ENCODE results near the gene ABL1.

- TF ChIP-seq TAF1 (CRISPR knock-in tag; IDR thresholded peaks at IDR 0.05) (no peak), CREBL2 (CRISPR knock-in tag; IDR thresholded peaks at IDR 0.05; ENCODE audit: borderline replicate concordance) (no peak), CSRNP2 (CRISPR knock-in tag; conservative IDR thresholded peaks at IDR 0.05; ENCODE audit: low read depth) (no peak), ZIK1 (CRISPR knock-in tag; IDR thresholded peaks at IDR 0.05; ENCODE audit: borderline replicate concordance, low read depth) (no peak), ZNF639 (CRISPR knock-in tag; conservative IDR thresholded peaks at IDR 0.05) (no peak), POLR2AphosphoS5 (IDR thresholded peaks at IDR 0.05; ENCODE audit: low read depth, low read length) (no peak), ZNF577 (CRISPR knock-in tag; IDR thresholded peaks at IDR 0.05; ENCODE audit: borderline replicate concordance, low read depth) (no peak), CHD2 (IDR thresholded peaks at IDR 0.05; ENCODE audit: low read depth, low read length) (no peak), BATF2 (CRISPR knock-in tag; IDR thresholded peaks at IDR 0.05) (no peak), DPF2 (CRISPR knock-in tag; IDR thresholded peaks at IDR 0.05; ENCODE audit: borderline replicate concordance, low read depth) (no peak), ZFP41 (CRISPR knock-in tag; IDR thresholded peaks at IDR 0.05; ENCODE audit: borderline replicate concordance) (no peak)
- TF ChIP-seq, protein P1, sequence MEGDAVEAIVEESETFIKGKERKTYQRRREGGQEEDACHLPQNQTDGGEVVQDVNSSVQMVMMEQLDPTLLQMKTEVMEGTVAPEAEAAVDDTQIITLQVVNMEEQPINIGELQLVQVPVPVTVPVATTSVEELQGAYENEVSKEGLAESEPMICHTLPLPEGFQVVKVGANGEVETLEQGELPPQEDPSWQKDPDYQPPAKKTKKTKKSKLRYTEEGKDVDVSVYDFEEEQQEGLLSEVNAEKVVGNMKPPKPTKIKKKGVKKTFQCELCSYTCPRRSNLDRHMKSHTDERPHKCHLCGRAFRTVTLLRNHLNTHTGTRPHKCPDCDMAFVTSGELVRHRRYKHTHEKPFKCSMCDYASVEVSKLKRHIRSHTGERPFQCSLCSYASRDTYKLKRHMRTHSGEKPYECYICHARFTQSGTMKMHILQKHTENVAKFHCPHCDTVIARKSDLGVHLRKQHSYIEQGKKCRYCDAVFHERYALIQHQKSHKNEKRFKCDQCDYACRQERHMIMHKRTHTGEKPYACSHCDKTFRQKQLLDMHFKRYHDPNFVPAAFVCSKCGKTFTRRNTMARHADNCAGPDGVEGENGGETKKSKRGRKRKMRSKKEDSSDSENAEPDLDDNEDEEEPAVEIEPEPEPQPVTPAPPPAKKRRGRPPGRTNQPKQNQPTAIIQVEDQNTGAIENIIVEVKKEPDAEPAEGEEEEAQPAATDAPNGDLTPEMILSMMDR (CRISPR knock-in tag; IDR thresholded peaks at IDR 0.05) = no peak
Measured at GRCh38 chr9:130936285-130937117, 101.4 kb downstream of the ABL1 start.

All from HepG2 (cell line).